RWPE2 (cell line): Measurements from ENCODE around the gene GPR176.

Experiments
- ATAC-seq: fragments of 200-7000 bp; cut with Tn5 transposase; 3 replicates; pipeline ENCODE4 v1.9.1; 2021; ENCODE audit warnings: low read depth
- DNase-seq: peaks from one replicate; pipeline ENCODE4 v3.0.0-alpha.2; 2020; ENCODE audit warnings: low spot score
- H3K27ac ChIP-seq: fragments of 450-650 bp; 2 replicates; pipeline ENCODE4 v1.5.1; 2017; ENCODE audit warnings: mild to moderate bottlenecking; ENCODE audit not compliant: poor library complexity, severe bottlenecking
- H3K27me3 ChIP-seq: fragments of 250-450 bp; sonication (Bioruptor Pico); 2 replicates; pipeline ENCODE4 v1.5.1; 2021; ENCODE audit warnings: mild to moderate bottlenecking, moderate library complexity; ENCODE audit not compliant: insufficient read depth, poor library complexity, severe bottlenecking
- H3K36me3 ChIP-seq: fragments of 250-450 bp; sonication (Bioruptor Pico); 2 replicates; pipeline ENCODE4 v1.5.1; 2020; ENCODE audit warnings: low read depth, mild to moderate bottlenecking, moderate library complexity
- H3K4me1 ChIP-seq: fragments of 250-450 bp; sonication (Bioruptor Pico); 2 replicates; pipeline ENCODE4 v1.5.1; 2021; ENCODE audit warnings: mild to moderate bottlenecking, moderate library complexity; ENCODE audit not compliant: insufficient read depth, poor library complexity, severe bottlenecking
- H3K4me3 ChIP-seq: fragments of 250-450 bp; sonication (Bioruptor Pico); 2 replicates; pipeline ENCODE4 v1.5.1; 2021; ENCODE audit warnings: mild to moderate bottlenecking, moderate library complexity; ENCODE audit not compliant: severe bottlenecking
- H3K9me3 ChIP-seq: fragments of 250-450 bp; sonication (Bioruptor Pico); 2 replicates; pipeline ENCODE4 v1.5.1; 2021; ENCODE audit warnings: mild to moderate bottlenecking, moderate library complexity; ENCODE audit not compliant: severe bottlenecking
- CTCF ChIP-seq: fragments of 450-650 bp; IDR thresholded peaks from one replicate; pipeline ENCODE4 v1.5.1; 2017; ENCODE audit warnings: mild to moderate bottlenecking, moderate library complexity; ENCODE audit not compliant: poor library complexity, severe bottlenecking

Gene GPR176

DNA sequence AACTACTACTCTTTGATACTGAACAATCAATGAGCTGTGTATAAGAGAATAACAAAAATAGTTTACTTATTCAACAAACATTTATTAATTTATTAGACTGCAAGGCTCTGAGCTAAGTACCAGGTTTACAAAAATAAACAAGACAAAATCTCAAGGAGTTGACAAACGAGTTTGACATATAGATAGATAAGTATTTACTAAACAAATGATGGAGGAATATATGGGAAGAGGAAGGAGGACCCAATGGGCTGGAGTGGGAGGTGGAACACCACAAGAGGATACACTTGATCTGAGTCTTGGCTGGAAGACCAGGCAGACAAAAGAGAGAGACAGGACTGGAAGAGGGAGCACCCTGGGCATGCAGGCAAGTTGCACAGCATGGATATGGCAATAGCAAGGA, 89.9 kb downstream of the GPR176 start:
- no peak overlapping the region for H3K27ac ChIP-seq
- ATAC-seq, result no peak
- H3K9me3 ChIP-seq, result no peaks in the 10 kb centered on the region
- no peak for DNase-seq
- no peaks in the 10 kb centered on the region for H3K36me3 ChIP-seq
- no peak overlapping the region for H3K4me3 ChIP-seq
- TF ChIP-seq CTCF, result no peak
- peaks cover 25% of the 10 kb centered on the region for H3K4me1 ChIP-seq
- no peaks in the 10 kb centered on the region for H3K27me3 ChIP-seq

- no peaks in the 10 kb centered on the region for H3K27me3 ChIP-seq
- ATAC-seq, result peak; percentile 71
- no peak overlapping the region for H3K27ac ChIP-seq
- TF ChIP-seq CTCF, result no peak
- H3K4me1 ChIP-seq, result peaks cover 14% of the 10 kb centered on the region
- peak; percentile 74 for DNase-seq
- no peaks in the 10 kb centered on the region for H3K36me3 ChIP-seq
- H3K9me3 ChIP-seq, result no peaks in the 10 kb centered on the region
- no peak overlapping the region for H3K4me3 ChIP-seq
These were observed 91.6 kb downstream of the GPR176 start for GRCh38 chr15:39828374-39828931.

DNA sequence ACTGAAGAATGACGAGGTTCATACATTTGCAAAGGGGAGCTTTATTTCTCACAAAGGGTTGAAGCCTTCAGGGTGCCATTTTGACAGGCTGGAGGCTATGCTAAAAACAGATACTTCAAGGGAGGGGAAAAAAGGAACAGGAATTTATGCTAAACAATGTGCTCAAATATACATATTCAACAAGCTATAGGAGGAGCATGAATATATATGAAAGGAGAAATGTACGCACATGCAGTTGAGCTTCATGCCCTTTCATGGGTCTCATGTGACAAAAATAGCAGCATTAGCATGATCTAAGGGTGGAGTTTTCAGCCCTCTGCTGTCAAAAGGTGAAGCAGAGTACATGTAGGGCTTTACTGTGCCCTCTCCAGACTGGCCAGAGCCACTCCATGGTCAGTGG, 93.1 kb downstream of the GPR176 start:
- H3K27ac ChIP-seq, result no peak overlapping the region
- no peak overlapping the region for H3K4me3 ChIP-seq
- no peak for ATAC-seq
- H3K4me1 ChIP-seq, result peaks cover 7% of the 10 kb centered on the region
- no peak for TF ChIP-seq CTCF
- H3K9me3 ChIP-seq, result no peaks in the 10 kb centered on the region
- no peaks in the 10 kb centered on the region for H3K27me3 ChIP-seq
- no peak for DNase-seq
- H3K36me3 ChIP-seq, result no peaks in the 10 kb centered on the region

DNA sequence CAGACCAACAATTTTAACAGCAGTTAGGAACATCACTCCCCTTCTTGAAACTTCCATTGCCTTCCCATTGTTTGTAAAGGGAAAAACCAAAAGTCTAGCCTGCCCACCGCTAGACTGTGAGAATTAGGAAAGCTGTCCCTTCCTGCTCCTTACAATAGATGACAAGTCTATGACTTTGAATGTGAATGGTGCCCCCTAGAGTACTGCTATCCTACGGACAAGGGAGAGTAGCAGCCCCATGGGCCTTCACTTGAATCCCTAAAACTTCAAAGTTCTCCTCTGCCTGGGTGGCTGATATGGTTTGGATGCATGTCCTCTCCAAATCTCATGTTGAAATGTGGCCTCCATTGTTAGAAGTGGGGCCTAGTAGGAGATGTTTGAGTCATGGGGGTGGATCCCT, 96.4 kb downstream of the GPR176 start:
- Histone ChIP-seq H3K9me3 (no peaks in the 10 kb centered on the region), H3K4me1 (peaks cover 7% of the 10 kb centered on the region), H3K4me3 (no peak overlapping the region), H3K27ac (no peak overlapping the region), H3K27me3 (no peaks in the 10 kb centered on the region), H3K36me3 (no peaks in the 10 kb centered on the region)
- TF ChIP-seq CTCF, result no peak
- ATAC-seq, result no peak
- DNase-seq, result no peak

DNA sequence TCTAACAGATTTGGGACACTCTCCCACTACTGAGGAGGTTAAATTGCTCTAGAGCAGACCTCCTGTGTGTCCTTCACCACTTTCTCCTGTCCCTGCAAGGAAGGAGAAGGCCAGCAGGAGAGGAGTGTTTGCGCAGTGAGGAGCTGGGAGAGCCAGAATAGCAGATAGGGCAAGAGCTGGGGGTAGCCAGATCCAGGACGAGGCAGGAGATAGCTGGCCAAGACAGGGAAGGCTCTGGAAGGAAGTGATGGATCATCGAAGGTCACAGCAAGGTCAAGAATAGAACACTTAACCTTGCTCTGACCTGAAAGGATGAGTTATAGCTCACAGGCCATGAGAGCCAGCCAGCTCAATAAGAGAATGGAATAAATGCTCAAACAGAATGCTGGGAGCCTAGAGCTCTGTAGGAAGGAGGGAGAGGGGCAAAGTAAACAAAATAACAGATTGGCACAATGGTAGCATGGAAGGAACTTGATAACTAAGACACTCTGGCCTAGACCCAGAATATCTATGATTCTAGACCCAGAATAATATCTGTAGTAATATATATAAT, 99.9 kb downstream of the GPR176 start:
- Histone ChIP-seq H3K36me3 (no peaks in the 10 kb centered on the region), H3K27me3 (no peaks in the 10 kb centered on the region), H3K4me1 (no peaks in the 10 kb centered on the region), H3K4me3 (no peak overlapping the region), H3K27ac (no peak overlapping the region), H3K9me3 (no peaks in the 10 kb centered on the region)
- no peak for TF ChIP-seq CTCF
- DNase-seq (no peak), ATAC-seq (no peak)
